HEK293T (cell line): ENCODE results near the gene BCR.
"Not testable (repeated sequence)": the region's sequence is repeated elsewhere in the genome, so short reads cannot be mapped to it uniquely, and the experiment has no call there.

Experiments
- HDGF ChIP-seq: fragments of 450-650 bp; IDR thresholded peaks from 2 replicates; pipeline ENCODE4 v1.6.1; 2017; ENCODE audit warnings: antibody characterized with exemption, borderline replicate concordance
- SP1 ChIP-seq: fragments of 450-650 bp; IDR thresholded peaks from 2 replicates; pipeline ENCODE4 v1.6.1; 2017

GRCh38 chr22:23322497-23323080, 142.3 kb downstream of the BCR start:
- not testable (repeated sequence) for TF ChIP-seq SP1, HDGF
